Measurements from ENCODE around the gene DLG2.
"Not testable (repeated sequence)": the region's sequence is repeated elsewhere in the genome, so short reads cannot be mapped to it uniquely, and the experiment has no call there.

Gene DLG2

DNA sequence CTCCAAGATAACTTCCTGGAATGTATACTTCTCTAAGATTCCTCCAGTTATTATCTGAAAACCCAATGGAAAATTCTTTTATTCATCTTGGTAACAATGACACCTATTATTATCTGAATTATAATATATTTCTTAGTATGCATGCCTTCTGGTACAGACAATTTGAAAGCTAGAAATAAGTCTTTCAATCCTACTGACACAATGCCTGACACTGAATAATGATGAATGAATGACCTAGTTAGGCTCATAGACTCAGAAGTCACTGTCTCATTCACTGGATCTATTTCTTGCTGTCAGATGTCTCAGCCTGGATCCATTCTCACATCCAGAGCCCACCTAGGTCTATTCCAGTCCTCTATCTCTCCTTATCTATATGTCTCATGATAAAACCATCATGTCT lies 1214.3 kb downstream of the DLG2 start:
- DNase-seq: no peak

DNA sequence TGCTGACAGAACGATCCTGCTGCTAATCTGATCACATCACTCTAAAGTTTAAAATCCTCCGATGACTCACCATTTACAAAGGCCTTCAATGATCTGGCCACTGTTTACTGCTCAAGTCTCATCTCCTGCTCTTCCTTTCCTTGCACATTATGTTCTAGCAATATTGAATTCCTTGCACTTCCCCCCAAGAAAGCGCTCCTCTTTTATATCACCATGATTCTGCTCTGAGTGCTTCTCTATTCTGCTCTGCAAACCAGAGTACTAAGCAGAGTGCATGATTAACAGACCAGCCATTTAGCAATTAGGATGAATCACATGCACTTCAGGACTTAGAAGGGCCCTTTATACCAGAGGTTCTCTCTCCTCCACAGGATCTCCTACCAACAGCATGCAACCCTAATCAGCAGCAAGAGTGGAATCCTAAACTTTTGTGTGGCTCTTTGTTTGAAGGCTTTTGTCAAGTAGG lies 1218.2 kb downstream of the DLG2 start:
- no peak for DNase-seq

DNA sequence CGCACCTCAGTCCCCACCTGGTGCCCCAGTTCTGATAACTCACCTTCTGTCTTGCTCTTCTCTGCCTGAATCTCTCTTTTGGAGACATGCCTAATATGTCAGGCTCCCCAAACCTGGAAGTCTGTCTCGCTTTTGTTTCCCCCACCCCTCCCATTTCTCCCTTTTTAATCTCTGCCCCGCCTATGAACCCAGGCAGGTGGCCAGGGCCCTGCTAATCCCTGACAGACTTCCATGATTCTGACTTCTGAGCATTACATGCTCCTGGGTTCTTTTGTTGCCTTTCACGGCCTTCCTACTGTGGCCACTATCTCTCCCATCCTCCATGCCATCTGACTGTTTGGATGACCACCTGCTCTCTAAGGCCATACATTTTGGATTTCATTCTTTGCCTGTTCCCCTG lies 1220.1 kb downstream of the DLG2 start:
- DNase-seq: no peak

DNA sequence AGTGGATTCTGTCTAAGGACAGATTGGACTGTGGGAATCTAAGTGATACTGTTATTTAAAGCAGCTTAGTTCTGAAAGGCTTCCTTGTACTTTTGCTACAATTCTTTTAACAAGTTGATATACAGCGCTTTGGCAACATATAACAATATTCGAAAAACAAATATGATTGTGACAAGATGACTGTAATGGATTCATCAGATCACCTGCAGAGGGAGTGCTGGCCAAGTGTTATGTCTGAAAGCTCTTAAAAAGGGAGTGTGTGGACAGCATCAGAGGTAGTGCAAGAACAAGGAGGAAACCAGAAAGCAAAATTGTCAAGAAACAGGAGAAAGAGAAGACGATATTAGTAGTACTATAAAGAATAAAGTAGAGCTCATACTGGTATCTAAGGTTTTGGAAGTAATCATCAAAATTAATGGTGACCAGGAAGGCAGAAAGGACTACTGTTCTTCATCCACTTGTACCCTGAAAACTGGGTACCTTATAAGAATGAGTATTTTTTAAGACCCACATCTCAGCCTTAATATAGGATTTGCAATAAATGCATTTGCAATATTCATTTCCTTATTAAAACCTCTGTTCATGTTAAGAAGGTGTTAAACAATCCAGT lies 1229.0 kb downstream of the DLG2 start:
- DNase-seq: no peak

DNA sequence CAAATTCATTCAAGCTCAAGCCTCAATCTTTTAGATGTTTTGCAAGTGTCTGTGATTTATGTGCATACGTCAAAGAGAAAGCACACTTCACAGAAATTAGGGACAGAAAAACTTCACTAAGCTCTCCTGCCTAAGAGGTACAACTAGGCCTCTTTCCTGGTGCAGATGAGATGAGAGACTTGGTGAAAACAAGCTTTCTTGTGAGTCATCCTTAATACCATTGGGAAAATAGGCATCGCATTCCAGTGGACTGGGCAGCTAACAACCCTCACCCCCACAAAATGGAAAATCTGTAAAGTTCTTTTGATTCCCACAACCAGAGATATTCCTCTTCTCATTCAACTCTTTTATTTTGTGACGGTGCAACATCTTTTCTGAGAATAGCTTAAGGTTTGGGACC lies 1230.6 kb downstream of the DLG2 start:
- no peak for DNase-seq

DNA sequence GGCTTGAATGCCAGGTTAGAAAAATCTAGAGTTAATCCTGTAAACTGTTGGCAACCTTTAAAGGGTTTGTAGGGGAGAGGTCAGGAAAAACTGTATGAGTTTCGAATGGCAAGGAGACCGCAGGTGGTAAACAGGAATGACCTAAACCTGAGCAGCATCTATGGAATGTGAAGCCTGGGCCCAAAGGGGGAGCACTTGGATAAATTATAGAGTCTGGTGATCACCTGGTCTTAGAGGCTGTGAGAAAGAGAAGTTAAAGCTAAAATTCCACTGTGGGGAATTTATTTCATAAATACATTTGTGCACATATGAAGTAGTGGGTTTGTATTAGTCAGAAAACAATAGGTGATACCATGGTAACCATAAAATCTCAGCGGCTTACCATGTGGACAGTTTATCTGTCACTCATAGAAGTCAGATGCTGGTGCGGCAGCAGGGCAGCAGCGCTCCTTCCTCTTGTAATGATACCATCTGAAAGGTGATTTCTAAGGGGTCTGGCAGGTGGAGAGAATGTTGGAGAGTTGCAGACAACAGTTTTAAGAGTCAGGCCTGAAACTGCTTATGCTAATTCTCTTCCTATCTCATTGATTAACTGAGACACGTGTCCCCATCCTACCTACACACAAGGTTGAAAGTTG lies 1236.6 kb downstream of the DLG2 start:
- no peak for DNase-seq

DNA sequence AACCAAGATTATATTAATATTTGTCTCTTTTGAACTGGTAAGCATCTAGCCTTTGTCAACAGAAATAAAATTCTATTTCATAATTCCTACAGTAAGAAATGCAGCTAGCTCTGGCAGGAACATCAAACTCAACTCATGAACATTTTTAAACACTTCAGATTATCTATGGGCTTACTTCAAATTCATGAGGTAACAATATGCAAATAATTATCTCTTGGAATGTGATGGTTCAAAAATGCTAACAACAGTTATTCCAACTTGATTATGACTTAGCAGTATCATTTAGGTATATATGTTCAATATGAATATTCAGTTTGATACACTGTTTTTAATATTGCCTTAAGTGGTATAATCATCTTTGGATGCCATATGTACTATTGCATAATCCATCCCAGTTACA lies 1237.4 kb downstream of the DLG2 start:
- no peak for DNase-seq

DNA sequence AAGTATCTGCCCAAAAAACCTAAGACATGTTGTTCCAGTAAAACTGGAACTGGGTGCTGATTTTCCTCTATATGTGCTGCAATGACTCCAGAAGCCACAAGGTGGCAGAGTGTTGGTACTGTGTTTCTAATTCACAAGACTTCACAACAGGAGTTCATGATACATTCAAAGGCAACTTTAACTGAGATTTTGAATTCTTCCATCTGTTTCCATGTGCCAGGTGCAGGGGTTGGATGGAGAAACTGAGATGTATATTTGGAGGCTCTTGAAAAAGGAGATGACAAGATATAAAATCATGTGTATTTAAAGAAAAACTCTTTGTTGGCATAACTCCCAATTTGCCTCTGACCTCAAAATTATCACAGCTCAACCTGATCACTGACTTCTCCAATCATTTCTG lies 1242.4 kb downstream of the DLG2 start:
- peak in 1 of 2 donors; percentile 11 for DNase-seq

DNA sequence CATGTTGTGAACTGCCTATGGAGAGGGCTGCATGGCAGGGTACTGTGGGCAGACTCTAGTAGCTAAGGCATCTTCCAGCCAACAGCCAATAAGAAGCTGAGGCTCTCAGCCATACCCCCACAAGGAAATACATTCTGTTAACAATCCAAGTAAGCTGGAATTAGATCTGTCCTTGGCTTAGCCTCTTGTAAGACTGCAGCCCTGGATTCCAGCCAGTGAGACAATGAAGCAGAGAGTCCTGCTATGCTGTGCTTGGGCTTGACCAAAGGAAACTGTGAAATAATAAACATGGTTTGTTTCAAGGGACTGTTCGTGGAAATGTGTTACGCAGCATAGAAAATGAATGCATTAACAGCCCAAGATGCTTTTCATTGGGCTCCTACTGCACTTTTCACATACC lies 1243.6 kb downstream of the DLG2 start:
- no peak for DNase-seq

DNA sequence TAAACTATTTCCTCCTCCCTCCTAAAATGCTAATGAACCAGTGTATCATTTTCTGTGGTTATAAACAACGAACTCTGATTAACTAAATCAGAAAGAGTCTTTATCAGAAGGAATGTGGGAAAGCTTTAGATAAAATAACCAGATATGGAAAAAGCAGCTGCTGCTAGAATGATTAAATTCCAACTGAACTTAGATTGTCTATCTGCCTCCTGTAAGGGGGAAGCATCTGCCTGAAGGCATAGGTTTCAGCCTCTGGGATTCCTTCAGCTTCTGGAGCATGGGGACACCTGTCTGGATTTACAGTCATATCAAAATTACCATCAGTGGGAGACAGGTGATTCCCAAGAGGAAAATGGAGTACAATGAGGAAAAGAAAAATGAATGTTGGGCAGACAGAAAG lies 1245.5 kb downstream of the DLG2 start:
- no peak for DNase-seq

DNA sequence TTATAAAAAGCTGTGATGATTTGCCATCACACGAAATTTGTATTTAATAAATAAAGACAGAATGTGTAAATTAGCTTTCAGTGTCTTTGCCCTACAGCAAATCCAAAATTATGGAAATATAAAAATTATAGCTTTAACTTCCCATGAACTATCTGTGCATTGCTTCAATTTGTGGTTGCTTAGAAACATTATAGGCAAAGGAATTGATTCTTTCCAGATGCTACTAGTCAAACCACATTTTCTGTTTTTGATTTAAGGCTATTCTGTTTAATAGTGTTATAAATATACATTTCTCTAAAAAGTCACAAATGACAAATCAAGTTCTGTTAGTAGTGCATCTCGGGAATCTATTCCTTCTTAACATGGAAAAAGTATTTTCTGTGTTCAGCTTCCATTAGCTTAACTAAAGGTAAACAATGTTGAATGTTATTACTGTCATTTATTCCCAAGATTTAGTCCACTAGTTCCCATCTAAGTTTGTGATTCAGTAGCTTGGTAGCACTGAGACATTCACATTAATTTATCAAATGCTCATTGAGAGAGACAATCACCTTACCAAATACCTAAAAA lies 1254.7 kb downstream of the DLG2 start:
- DNase-seq: no peak

DNA sequence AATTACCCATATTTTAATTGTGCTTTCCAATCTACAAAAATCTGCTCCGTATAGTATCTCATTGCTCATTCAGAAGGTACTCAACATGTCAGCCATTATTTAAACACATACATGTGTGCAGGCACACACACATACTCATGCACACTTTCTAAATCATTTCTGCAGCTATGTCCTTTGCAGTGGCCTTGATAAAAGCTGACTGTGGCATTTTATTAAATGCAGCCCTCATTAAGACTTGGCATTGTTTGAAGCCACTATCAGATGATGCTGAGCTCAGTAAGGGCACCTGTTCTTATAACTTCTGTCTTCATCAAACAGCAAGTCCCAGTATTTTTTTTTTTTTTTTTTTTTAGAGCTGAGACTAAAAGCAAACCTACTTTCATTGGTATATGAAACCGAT lies 1269.1 kb downstream of the DLG2 start:
- no peak for DNase-seq

DNA sequence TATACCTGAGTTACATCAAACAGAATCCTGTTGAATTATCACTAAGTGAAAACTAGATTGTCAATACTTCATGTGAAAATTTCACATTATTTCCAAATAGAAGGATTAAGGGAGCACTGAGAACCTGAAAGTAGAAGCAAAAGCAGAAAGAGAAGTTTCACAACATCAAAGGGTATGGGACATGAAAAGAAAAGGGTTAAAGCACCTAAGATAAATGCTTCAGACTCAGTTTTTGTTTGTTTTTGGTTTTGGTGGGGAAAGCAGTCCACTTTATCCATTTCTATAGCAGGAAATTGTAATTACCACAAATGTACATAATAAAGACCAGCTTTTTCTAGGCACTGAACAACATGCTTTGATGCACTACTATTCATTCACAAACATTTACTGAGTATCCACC lies 1271.2 kb downstream of the DLG2 start:
- DNase-seq: no peak

DNA sequence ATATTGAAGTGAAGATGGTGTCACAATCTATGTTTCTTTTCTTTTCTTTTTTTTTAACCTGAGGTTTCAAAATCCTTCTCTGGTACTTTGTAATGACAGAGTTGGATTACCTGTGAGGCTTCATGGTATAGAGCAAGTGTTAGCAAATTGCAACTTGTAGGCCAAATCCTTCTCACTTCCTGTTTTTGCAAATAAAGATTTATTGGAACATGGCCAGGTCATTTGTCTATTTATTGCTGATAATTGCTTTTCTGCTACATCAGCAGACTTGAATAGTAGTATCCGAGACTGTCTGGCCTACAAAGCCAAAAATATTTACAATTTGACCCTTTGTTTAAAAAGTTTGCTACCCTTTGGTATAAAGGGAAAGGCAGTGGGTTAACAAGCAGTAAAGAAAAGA lies 1281.5 kb downstream of the DLG2 start:
- DNase-seq: no peak

DNA sequence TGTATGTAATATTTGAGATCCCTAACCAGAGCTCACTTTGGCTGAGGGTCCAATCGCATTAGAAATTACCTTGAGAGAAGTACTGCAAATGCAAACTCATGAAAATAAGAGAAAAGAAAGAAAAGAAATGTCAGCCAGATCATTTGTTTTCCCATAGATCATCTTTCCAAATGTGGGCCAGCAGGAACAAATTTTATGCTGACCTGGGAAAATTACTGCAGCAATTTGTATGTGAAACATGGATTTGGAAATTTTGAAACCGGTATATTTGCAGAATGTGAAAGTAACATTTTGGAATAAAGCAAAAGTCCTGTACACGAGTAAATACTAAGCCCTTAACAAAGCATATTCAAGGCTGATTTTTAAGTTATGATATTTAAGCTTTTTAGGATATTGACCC lies 1282.1 kb downstream of the DLG2 start:
- DNase-seq: no peak

DNA sequence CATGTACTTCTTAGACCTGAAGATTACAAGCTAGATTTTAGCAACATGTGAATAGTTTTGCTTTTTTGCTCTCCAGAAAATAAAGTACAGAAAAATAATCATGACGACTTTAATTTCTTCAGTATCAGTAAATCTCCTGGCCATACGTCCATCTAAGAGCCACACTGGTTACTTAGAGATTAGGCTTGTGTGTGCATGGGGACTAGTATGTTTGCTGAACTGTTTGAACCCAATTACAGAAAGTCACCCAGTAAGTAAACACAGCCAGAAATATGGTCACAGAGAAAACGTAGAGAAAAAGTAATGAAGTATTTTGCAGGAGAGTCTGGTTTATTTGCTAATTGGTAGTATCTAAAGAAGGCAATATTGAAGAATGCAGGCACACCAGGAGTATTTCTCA lies 1287.3 kb downstream of the DLG2 start:
- no peak for DNase-seq

DNA sequence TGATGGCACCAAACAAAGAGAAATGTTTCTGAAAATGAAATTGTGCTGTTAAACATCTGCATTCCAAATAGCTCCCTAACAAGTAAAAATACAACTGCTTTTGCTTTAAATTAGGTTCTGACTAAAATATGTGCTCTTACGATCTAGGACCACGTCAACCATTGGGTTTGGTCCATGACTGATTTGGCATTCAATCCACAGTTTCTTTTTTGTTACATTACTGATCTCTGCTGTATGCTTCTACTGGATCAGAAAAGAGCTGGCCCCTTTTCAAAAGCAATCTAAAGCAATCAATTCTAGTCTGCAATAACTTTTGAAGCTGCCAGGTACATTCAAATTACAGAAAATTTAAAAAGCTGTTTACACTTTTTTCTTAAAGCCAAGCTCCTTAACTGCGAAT lies 1293.9 kb downstream of the DLG2 start:
- no peak for DNase-seq

DNA sequence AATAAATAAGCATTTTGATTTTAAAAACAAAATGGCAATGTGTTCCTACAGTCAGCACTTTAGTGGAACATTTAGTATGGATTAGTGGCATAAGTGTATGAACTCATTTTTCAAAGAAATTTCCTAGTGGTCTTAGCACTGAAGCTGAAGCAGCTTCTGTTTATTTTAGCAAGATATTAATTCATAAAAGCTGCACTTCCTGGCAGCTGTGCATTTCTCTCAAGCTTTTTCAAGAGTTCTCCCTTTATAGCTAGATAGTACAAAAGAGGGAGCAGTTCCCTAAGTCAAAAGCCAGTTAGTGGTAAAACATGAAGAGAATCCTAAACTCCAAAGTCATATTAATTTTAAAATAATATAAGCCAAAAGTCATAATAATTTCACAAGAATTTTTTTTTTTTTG lies 1304.9 kb downstream of the DLG2 start:
- no peak for DNase-seq

DNA sequence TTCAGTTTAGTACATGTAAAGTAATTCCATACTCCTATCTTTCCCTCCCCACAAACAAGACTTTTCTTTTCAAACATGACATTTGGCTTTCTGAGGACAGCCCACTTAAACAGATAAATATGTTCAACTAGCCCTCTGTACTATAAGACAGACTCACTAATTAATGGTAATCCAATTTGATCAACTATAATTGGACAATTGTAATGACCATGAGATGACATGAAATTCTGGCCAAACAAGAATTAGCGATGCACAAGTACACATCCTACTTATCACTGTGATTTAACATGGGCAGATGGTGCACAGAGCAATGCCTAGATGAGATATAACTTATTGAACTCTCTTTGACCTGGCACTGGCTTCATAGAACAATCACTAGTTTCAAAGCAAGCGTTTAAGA lies 1307.3 kb downstream of the DLG2 start:
- no peak for DNase-seq

DNA sequence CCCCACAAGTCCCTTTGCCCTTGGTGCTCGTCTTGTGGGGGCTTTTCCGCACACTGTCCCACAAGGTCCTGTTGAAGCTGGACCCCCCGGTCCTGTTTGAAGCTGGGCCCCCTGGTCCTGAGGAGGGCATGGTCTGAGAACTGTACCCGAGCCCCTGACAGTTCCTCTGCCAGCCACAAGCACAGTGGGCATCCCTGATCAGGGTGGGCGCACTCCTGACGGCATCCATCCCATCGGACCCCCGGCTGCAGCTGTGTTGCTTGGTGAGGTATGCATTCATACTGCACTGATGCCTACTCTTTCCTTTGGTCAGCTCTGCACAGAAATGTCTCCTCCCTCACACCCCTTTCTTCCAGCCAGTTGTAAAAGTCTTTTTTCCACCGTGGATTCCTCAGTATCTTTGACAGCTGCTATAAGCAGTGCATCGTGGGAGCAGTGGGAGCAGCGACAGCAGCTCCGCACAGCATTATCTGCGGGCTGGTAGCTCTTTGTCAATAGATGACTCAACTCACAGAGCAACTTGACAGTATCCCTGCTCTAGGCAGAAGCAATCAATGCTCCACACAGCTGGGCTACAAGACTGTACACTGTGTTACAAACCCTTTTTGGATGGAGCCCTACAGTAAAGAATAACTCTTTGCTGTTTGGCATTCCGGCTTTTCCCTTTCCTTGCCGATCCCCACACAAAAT lies 1310.1 kb downstream of the DLG2 start:
- DNase-seq: no peak

DNA sequence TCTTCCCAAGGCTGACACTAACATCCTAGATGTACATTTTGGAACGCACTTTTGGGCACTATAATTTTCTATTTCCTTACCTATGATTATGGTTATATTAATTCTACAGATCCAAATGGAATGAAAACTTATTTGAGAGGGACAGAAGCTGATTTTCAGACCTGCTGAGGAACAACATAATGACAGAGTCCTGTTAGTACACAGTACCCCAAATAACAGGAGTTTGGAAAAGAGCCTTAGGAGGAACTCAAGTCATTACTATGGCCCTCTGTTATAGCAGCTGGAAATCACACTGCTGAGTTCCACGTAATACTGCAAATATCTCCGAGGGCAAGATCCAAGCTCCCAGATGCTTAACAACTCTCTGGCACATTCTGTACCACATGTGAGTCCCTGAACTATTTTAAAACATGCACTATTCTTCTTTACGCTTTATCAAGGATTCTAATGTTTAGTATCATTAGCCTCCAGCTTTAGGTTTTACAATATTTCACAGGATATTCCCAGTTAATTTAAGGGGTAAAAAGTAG lies 1313.2 kb downstream of the DLG2 start:
- DNase-seq: no peak

DNA sequence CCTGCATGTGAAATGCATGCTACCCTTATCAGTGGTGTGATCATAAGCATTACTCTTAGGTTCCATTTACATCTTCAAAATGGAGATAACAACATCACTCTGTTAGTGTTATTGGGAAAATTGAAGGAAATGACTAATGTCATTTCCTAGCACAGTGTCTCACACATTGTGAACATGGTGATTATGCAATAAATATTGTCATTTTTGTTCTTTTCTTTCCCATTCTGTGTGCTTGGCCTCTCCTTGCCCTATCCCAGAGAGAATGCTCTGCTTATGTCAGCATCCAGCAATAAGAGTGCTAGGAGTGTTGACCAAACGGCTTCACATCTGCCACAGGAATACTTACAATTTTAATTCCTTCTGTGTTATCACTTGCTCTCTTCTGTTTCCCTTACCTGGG lies 1316.9 kb downstream of the DLG2 start:
- DNase-seq: no peak

DNA sequence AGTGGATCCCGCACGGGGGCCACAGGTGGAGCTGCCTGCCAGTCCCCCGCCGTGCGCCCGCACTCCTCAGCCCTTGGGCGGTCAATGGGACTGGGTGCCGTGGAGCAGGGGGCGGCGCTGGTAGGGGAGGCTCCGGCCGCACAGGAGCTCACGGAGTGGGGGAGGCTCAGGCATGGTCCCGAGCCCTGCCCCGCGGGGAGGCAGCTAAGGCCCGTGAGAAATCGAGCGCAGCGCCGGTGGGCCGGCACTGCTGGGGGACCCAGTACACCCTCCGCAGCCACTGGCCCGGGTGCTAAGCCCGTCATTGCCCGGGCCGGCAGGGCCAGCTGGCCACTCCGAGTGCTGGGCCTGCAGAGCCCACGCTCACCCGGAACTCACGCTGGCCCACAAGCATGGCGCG lies 1318.7 kb downstream of the DLG2 start:
- DNase-seq: not testable (repeated sequence)

DNA sequence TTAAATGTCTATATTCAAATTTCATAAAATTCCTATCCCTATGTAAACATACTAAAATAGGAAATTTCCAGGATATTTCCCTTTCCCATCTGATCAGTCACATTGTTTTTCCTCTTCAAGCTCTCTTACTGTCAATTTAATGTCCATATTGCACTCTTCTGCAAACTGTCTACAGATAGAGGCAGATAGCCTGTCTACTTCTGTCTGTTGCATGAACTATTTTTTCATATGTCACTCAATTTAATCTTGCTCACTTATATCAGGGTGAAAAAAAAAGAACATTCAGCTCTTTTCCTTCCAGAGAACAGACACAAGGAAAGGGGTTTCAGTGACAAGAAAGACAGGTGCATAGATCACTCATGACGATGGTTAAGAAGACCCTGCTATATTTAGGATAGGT lies 1327.1 kb downstream of the DLG2 start:
- no peak for DNase-seq

Measured in CD4-positive, alpha-beta T cell treated with Interferon alpha-2 for 1 hour (primary cell).